Tibial artery (tissue), 4 donors: ENCODE data around the gene QPCT.

Experiments
- DNase-seq, 2 donors: peaks; one replicate each; pipeline ENCODE4 v3.0.0-alpha.2; 2019
- H3K27ac ChIP-seq, 2 donors: fragments of 200-600 bp; sonication (generic) in 1 of 2; 1 replicate in 1 of 2; 2 replicates in 1 of 2; pipeline ENCODE4 v1.5.1; 2018 to 2019; ENCODE audit warnings: mild to moderate bottlenecking in 1 of 2
- H3K27me3 ChIP-seq, 2 donors: fragments of 200-600 bp; sonication (generic) in 1 of 2; one replicate each; pipeline versions ENCODE4 v1.5.1 to v1.6.0; 2016 to 2019
- H3K36me3 ChIP-seq, 3 donors: fragments of 200-600 bp; sonication (generic) in 2 of 3; one replicate each; pipeline ENCODE4 v1.5.1; 2016 to 2019; ENCODE audit warnings: mild to moderate bottlenecking in 2 of 3
- H3K4me1 ChIP-seq, 4 donors: fragments of 200-600 bp; sonication (generic) in 2 of 4; 1 replicate in 3 of 4; 2 replicates in 1 of 4; pipeline ENCODE4 v1.5.1; 2016 to 2019
- H3K4me3 ChIP-seq, 2 donors: fragments of 200-600 bp; sonication (generic) in 1 of 2; 1 replicate in 1 of 2; 2 replicates in 1 of 2; pipeline ENCODE4 v1.5.1; 2018 to 2019; ENCODE audit warnings: mild to moderate bottlenecking in 2 of 2
- H3K9me3 ChIP-seq, 3 donors: fragments of 200-600 bp; sonication (generic) in 1 of 3; one replicate each; pipeline ENCODE4 v1.5.1; 2016 to 2019
- intact Hi-C: fragments of 100-400 bp; cut with DNase I; formaldehyde crosslinking; loops from one replicate; pipeline ENCODE4 v1.15.0; 2023; ENCODE audit warnings: low total_unique reads
- TF ChIP-seq, protein P1 (sequence below), 2 experiments: fragments of 200-600 bp in 1 of 2; fragments of 450-650 bp in 1 of 2; IDR thresholded peaks; one replicate each; pipeline ENCODE4 v1.5.1; 2017 to 2019; ENCODE audit warnings: antibody characterized with exemption in 2 of 2, mild to moderate bottlenecking in 1 of 2, moderate library complexity in 1 of 2

Gene QPCT

GRCh38 chr2:37394796-37395555 lies 50.5 kb downstream of the QPCT start:
- Histone ChIP-seq H3K36me3 (no peaks in the 10 kb centered on the region), H3K27ac (no peak overlapping the region), H3K9me3 (no peaks in the 10 kb centered on the region), H3K4me3 (no peak overlapping the region), H3K4me1 (peaks cover 0 to 3% (median 0%) of the 10 kb centered on the region in 4 donors), H3K27me3 (no peaks in the 10 kb centered on the region)
- no peak for DNase-seq
- TF ChIP-seq, protein P1, sequence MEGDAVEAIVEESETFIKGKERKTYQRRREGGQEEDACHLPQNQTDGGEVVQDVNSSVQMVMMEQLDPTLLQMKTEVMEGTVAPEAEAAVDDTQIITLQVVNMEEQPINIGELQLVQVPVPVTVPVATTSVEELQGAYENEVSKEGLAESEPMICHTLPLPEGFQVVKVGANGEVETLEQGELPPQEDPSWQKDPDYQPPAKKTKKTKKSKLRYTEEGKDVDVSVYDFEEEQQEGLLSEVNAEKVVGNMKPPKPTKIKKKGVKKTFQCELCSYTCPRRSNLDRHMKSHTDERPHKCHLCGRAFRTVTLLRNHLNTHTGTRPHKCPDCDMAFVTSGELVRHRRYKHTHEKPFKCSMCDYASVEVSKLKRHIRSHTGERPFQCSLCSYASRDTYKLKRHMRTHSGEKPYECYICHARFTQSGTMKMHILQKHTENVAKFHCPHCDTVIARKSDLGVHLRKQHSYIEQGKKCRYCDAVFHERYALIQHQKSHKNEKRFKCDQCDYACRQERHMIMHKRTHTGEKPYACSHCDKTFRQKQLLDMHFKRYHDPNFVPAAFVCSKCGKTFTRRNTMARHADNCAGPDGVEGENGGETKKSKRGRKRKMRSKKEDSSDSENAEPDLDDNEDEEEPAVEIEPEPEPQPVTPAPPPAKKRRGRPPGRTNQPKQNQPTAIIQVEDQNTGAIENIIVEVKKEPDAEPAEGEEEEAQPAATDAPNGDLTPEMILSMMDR (IDR thresholded peaks at IDR 0.05): no peak
- intact Hi-C loops: loop anchor here (1.0 to 5.0 kb wide), 2 partner anchors 442 to 483 kb away; no protein-coding TSS in a partner anchor

- no peak overlapping the region for H3K4me3 ChIP-seq
- H3K27ac ChIP-seq: no peak overlapping the region
- no peak for DNase-seq
- H3K36me3 ChIP-seq: no peaks in the 10 kb centered on the region
- no peaks in the 10 kb centered on the region for H3K4me1 ChIP-seq
- no peaks in the 10 kb centered on the region for H3K27me3 ChIP-seq
- intact Hi-C loops: no loop called here
- no peaks in the 10 kb centered on the region for H3K9me3 ChIP-seq
- TF ChIP-seq, protein P1 (IDR thresholded peaks at IDR 0.05): no peak
Observed at GRCh38 chr2:37396890-37397565, 52.6 kb downstream of the QPCT start.

DNA sequence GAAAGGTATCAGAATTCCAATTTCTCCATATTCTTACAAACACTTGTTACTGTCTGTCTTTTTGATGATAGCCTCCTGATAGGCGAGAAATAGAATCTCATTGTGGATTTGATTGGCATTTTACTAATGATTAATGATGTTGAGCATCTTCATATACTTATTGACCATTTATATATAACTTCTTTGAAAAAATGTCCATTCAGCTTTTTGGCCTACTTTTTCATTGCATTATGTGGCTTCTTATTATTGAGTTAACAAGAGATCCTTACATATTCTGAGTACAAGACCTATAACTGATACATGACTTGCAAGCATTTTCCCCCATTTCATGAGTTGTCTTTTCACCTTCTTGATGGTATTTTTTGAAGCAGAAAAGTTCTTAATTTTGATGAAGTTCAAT lies 54.6 kb downstream of the QPCT start:
- Histone ChIP-seq H3K4me1 (no peaks in the 10 kb centered on the region), H3K4me3 (no peak overlapping the region), H3K27me3 (no peaks in the 10 kb centered on the region), H3K9me3 (no peaks in the 10 kb centered on the region), H3K36me3 (no peaks in the 10 kb centered on the region), H3K27ac (no peak overlapping the region)
- no peak for DNase-seq
- intact Hi-C loops: no loop called here
- TF ChIP-seq, protein P1 (IDR thresholded peaks at IDR 0.05): no peak

- Histone ChIP-seq H3K9me3 (no peaks in the 10 kb centered on the region), H3K36me3 (no peaks in the 10 kb centered on the region), H3K4me1 (no peaks in the 10 kb centered on the region), H3K4me3 (no peak overlapping the region), H3K27me3 (no peaks in the 10 kb centered on the region), H3K27ac (no peak overlapping the region)
- no peak for DNase-seq
- intact Hi-C loops: no loop called here
- TF ChIP-seq, protein P1 (IDR thresholded peaks at IDR 0.05): no peak
Observed at GRCh38 chr2:37400041-37400440, 55.6 kb downstream of the QPCT start.

DNA sequence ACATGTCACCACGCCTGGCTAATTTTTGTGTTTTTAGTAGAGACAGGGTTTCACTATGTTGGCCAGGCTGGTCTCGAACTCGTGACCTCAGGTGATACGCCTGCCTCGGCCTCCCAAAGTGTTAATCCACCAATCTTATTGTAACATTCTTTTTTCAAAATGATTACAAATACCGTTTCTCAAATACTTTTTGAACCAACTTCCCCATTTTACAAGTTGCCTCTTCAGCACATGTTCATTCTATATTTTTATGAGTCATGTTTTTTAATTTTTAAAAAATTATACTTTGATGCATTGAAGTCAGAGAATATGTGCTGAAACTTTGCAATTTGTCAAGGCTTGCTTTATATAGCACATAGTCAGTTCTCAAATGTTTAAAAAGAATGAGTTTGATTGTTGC lies 58.2 kb downstream of the QPCT start:
- TF ChIP-seq, protein P1 (IDR thresholded peaks at IDR 0.05): no peak
- Histone ChIP-seq H3K9me3 (no peaks in the 10 kb centered on the region), H3K4me3 (no peak overlapping the region), H3K4me1 (no peaks in the 10 kb centered on the region), H3K27me3 (no peaks in the 10 kb centered on the region), H3K27ac (no peak overlapping the region), H3K36me3 (no peaks in the 10 kb centered on the region)
- no peak for DNase-seq
- intact Hi-C loops: no loop called here
